Esophagus squamous epithelium (tissue), 4 donors: ENCODE measurements around the gene ATP9B.

Experiments
- CTCF ChIP-seq, 6 experiments: fragments of 450-650 bp in 4 of 6; fragments of 200-600 bp in 2 of 6; sonication (generic) in 2 of 6; IDR thresholded peaks; one replicate each; pipeline ENCODE4 v1.5.1; 2016 to 2019; ENCODE audit warnings: antibody characterized with exemption in 6 of 6, mild to moderate bottlenecking in 4 of 6, moderate library complexity in 4 of 6
- POLR2A ChIP-seq, 4 donors: fragments of 450-650 bp; IDR thresholded peaks; one replicate each; pipeline ENCODE4 v1.6.1; 2017; ENCODE audit warnings: antibody characterized with exemption in 4 of 4, mild to moderate bottlenecking in 4 of 4, moderate library complexity in 3 of 4

DNA sequence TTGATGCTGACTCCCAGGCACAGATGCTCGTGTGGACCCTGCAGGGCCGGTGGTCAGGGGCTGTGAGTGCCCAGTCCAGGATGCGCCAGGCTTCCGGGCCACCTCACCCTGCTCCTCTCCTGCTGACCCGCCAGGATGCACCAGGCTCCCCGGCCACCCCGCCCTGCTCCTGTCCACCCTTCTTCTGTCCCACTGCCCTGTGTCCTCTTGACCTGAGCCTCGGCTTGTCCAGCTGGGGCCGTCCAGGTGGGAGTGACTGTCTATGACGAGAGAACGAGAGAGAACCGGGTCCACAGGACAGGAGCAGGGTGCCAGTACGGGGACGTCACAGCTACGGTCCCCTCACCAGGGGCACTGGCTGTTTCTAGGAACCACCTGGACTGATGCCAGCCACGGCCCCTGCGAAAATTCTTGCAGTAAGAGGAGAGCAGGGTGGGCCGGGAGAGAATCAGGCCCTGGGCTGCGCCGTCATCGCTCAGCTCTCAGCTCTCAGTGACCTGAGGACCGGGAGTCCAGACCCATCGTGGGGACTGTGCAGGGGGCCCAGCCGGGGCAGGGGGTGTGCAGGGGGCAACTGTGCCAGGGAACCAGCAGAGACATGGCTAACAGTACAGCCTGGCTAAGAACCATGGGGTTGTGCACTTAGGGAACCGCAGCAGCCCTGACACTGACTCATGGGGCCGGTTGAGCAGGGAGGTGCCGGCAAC, 313.6 kb downstream of the ATP9B start:
- no peak for TF ChIP-seq POLR2A (IDR thresholded peaks at IDR 0.05)
- no peak for TF ChIP-seq CTCF (IDR thresholded peaks at IDR 0.05)
